Testis (tissue), 3 donors: Measurements from ENCODE around the gene MSI2. TPM values are rescaled to one million over a fixed set of nuclear protein-coding genes. Genes with fewer than 3 reads are reported as not detected.

Experiments
- DNase-seq: peaks from one replicate; pipeline ENCODE4 v3.0.0-alpha.2; 2019
- H3K27ac ChIP-seq, 2 donors: fragments of 200-600 bp; sonication (generic); one replicate each; pipeline ENCODE4 v1.5.1; 2019
- H3K27me3 ChIP-seq: fragments of 200-600 bp; sonication (generic); one replicate; pipeline ENCODE4 v1.5.1; 2019
- H3K36me3 ChIP-seq: fragments of 200-600 bp; sonication (generic); one replicate; pipeline ENCODE4 v1.5.1; 2017; ENCODE audit warnings: low read depth; ENCODE audit errors: missing control alignments
- H3K4me1 ChIP-seq: fragments of 200-600 bp; sonication (generic); one replicate; pipeline ENCODE4 v1.5.1; 2019
- H3K4me3 ChIP-seq, 2 donors: fragments of 200-600 bp; sonication (generic); one replicate each; pipeline ENCODE4 v1.5.1; 2017 to 2019
- H3K9me3 ChIP-seq: fragments of 200-600 bp; sonication (generic); one replicate; pipeline ENCODE4 v1.5.1; 2017
- CTCF ChIP-seq, 3 experiments: fragments of 450-650 bp in 2 of 3; fragments of 200-600 bp in 1 of 3; sonication (generic) in 1 of 3; IDR thresholded peaks; one replicate each; pipeline ENCODE4 v1.5.1; 2016 to 2019; ENCODE audit warnings: antibody characterized with exemption in 3 of 3, mild to moderate bottlenecking in 2 of 3, moderate library complexity in 1 of 3
- POLR2A ChIP-seq: fragments of 450-650 bp; IDR thresholded peaks from one replicate; pipeline ENCODE4 v1.6.1; 2017; ENCODE audit warnings: antibody characterized with exemption, mild to moderate bottlenecking, moderate library complexity
- WGBS, 2 donors: methylation state at CpG; one replicate each; pipeline ENCODE4 v1.1.5; 2018; 5-methylcytosine and 5-hydroxymethylcytosine counted together
- intact Hi-C: fragments of 100-400 bp; cut with DNase I; formaldehyde crosslinking; loops from one replicate; pipeline ENCODE4 v1.15.1; 2023; ENCODE audit warnings: low total_unique reads
- polyA plus RNA-seq: library from polyadenylated mRNA; stranded (reverse); fragments of 350-450 nt; fragmentation: Illumina TruSeq; extraction: RNeasy Lipid Tissue Mini Kit (QIAGEN cat#74804); gene quantifications from one replicate; pipeline ENCODE4 v1.2.3, GENCODE V29; 2014; ENCODE audit warnings: low read depth, low replicate concordance; ENCODE audit not compliant: insufficient read depth
- total RNA-seq, 2 donors: library from RNA; depleted of rRNA; stranded (reverse); fragments of >200 nt; gene quantifications; one replicate each; pipeline ENCODE4 v1.2.3, GENCODE V29; 2016

MSI2 gene
- total and polyA plus RNA-seq, 3 donors from 2014 or later, result 46.5 to 106 (median 76.6) TPM

DNA sequence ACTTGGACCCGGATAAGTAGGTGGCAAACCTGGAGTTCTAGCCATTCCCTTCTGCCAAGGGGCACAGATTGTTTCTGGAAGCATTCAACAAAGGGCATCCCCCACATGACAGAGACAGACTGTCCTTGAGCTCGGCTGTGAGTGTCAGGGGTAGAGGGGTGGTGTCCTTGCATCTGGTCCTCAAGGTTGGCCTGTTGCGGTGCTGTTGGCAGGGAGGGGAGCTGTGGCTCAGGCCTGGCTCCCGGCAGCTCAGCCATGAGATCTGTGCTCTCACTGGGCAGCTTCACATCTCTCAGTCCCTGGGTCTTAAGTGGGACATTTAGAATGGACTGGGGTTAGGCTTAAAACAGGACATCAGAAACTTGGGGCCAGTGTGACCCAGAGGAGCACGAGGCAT lies 468.4 kb downstream of the MSI2 start:
- H3K36me3 ChIP-seq, result no peaks in the 10 kb centered on the region
- H3K4me3 ChIP-seq, result no peak overlapping the region
- TF ChIP-seq POLR2A (no peak), CTCF (IDR thresholded peaks at IDR 0.05) (no peak)
- intact Hi-C loops, result no loop called here
- DNase-seq, result no peak
- no peaks in the 10 kb centered on the region for H3K9me3 ChIP-seq
- H3K27me3 ChIP-seq, result no peaks in the 10 kb centered on the region
- 66 to 79% methylated on average over 4 to 5 of the region's 5 CpGs for WGBS, 2 donors
- H3K4me1 ChIP-seq, result peaks cover 6% of the 10 kb centered on the region
- H3K27ac ChIP-seq, result no peak overlapping the region

- no peak overlapping the region for H3K4me3 ChIP-seq
- TF ChIP-seq POLR2A (no peak), CTCF (IDR thresholded peaks at IDR 0.05) (no peak)
- intact Hi-C loops, result no loop called here
Measured at GRCh38 chr17:57726213-57726790, 470.0 kb downstream of the MSI2 start.

GRCh38 chr17:57726838-57727237 lies 470.5 kb downstream of the MSI2 start:
- no peak overlapping the region for H3K27ac ChIP-seq
- TF ChIP-seq CTCF (IDR thresholded peaks at IDR 0.05) (no peak), POLR2A (no peak)
- no peaks in the 10 kb centered on the region for H3K27me3 ChIP-seq
- peaks cover 6% of the 10 kb centered on the region for H3K4me1 ChIP-seq
- intact Hi-C loops, result no loop called here
- no peak overlapping the region for H3K4me3 ChIP-seq
- 85 to 97% methylated on average over 3 to 5 of the region's 5 CpGs for WGBS, 2 donors
- DNase-seq, result no peak
- H3K36me3 ChIP-seq, result no peaks in the 10 kb centered on the region
- H3K9me3 ChIP-seq, result no peaks in the 10 kb centered on the region

More at GRCh38 chr17:57726213-57726790, 470.0 kb downstream of the MSI2 start:
- WGBS, 2 donors, result 93 to 94% methylated on average over 9 of the region's 9 CpGs
- peaks cover 6% of the 10 kb centered on the region for H3K4me1 ChIP-seq
- H3K27ac ChIP-seq, result no peak overlapping the region
- DNase-seq, result no peak
- no peaks in the 10 kb centered on the region for H3K36me3 ChIP-seq
- H3K9me3 ChIP-seq, result no peaks in the 10 kb centered on the region
- no peaks in the 10 kb centered on the region for H3K27me3 ChIP-seq

- Histone ChIP-seq H3K4me1 (peaks cover 6% of the 10 kb centered on the region), H3K4me3 (no peak overlapping the region), H3K36me3 (no peaks in the 10 kb centered on the region), H3K9me3 (no peaks in the 10 kb centered on the region), H3K27me3 (no peaks in the 10 kb centered on the region), H3K27ac (no peak overlapping the region)
- TF ChIP-seq CTCF (IDR thresholded peaks at IDR 0.05) (no peak), POLR2A (no peak)
- WGBS, 2 donors, result 68 to 73% methylated on average over 4 to 8 of the region's 8 CpGs
- intact Hi-C loops, result no loop called here
- no peak for DNase-seq
Measured at GRCh38 chr17:57727630-57728175, 471.4 kb downstream of the MSI2 start.
